H1 (cell line): ENCODE measurements around the gene ITGA3. TPM values are rescaled to one million over a fixed set of nuclear protein-coding genes. Genes with fewer than 3 reads are reported as not detected.

Experiments used
- CTCF ChIA-PET: fragments of 300-600 bp; sonication (Branson Sonifier 250); formaldehyde crosslinking; loops from one replicate; lab custom pipeline; 2021; ENCODE audit not compliant: partially characterized antibody; lab: Charles Lee
- POLR2A ChIA-PET: fragments of 300-600 bp; sonication (Branson Sonifier 250); formaldehyde crosslinking; loops from one replicate; lab custom pipeline; 2021; ENCODE audit warnings: inconsistent platforms; ENCODE audit not compliant: partially characterized antibody; lab: Charles Lee
- DNase-seq, 2 experiments: peaks; one replicate each; pipeline versions ENCODE4 v3.0.0 to v3.0.0-alpha.2; 2010 to 2022; ENCODE audit warnings: low spot score in 2 of 2, low read depth in 1 of 2, mixed read lengths in 1 of 2
- FAIRE-seq: peaks from 2 replicates; lab custom pipeline; 2011; peaks lifted over from hg19 to GRCh38; lab: Jason Lieb, UNC
- H2AFZ ChIP-seq: 2 replicates; pipeline ENCODE4 v1.8.1; 2012; ENCODE audit warnings: low read length, inconsistent platforms
- H2AK5ac ChIP-seq: 2 replicates; pipeline ENCODE4 v1.6.1; 2013; ENCODE audit warnings: low read depth, low read length
- H2BK120ac ChIP-seq: replicated peaks from 2 replicates; pipeline ENCODE3; 2013; ENCODE audit warnings: low read depth, low read length, inconsistent platforms
- H2BK12ac ChIP-seq: 2 replicates; pipeline ENCODE4 v1.6.1; 2013; ENCODE audit warnings: low read depth, low read length
- H2BK15ac ChIP-seq: 2 replicates; pipeline ENCODE4 v1.6.1; 2013; ENCODE audit warnings: low read length
- H2BK20ac ChIP-seq: 2 replicates; pipeline ENCODE4 v1.6.1; 2013; ENCODE audit warnings: low read length
- H2BK5ac ChIP-seq: 2 replicates; pipeline ENCODE4 v1.6.1; 2013; ENCODE audit warnings: low read depth, low read length
- H3K14ac ChIP-seq: 2 replicates; pipeline ENCODE4 v1.6.1; 2013; ENCODE audit warnings: inconsistent platforms; ENCODE audit not compliant: insufficient read length
- H3K18ac ChIP-seq: 2 replicates; pipeline ENCODE4 v1.6.1; 2013; ENCODE audit warnings: low read length; ENCODE audit errors: extremely low read depth
- H3K23ac ChIP-seq: 2 replicates; pipeline ENCODE4 v1.6.1; 2013; ENCODE audit warnings: inconsistent platforms; ENCODE audit not compliant: insufficient read length
- H3K23me2 ChIP-seq: 2 replicates; pipeline ENCODE4 v1.6.1; 2013; ENCODE audit warnings: low read depth, low read length
- H3K27ac ChIP-seq: 2 replicates; pipeline ENCODE4 v1.6.1; 2011; ENCODE audit warnings: low read depth, low read length, inconsistent platforms
- H3K27me3 ChIP-seq, 4 experiments: replicated peaks in 1 of 4; 1 replicate in 1 of 4; 2 replicates in 3 of 4; pipeline versions ENCODE4 v1.6.1 to v1.8.1; 2011 to 2013; ENCODE audit warnings: low read length in 3 of 4, mild to moderate bottlenecking in 3 of 4, inconsistent platforms in 2 of 4, mixed read lengths in 2 of 4, moderate library complexity in 1 of 4; ENCODE audit not compliant: control insufficient read depth in 3 of 4, insufficient read depth in 3 of 4; ENCODE audit errors: extremely low read depth in 1 of 4
- H3K36me3 ChIP-seq, 4 experiments: 2 replicates each; pipeline versions ENCODE4 v1.6.1 to v1.8.1; 2011 to 2013; ENCODE audit warnings: mild to moderate bottlenecking in 4 of 4, low read length in 3 of 4, moderate library complexity in 2 of 4, control low read depth in 1 of 4, inconsistent platforms in 1 of 4; ENCODE audit not compliant: insufficient read depth in 4 of 4, control insufficient read depth in 2 of 4
- H3K4ac ChIP-seq: replicated peaks from 2 replicates; pipeline ENCODE3; 2013; ENCODE audit warnings: low read length, low read depth, mixed read lengths, inconsistent platforms; ENCODE audit not compliant: insufficient read length
- H3K4me1 ChIP-seq, 4 experiments: replicated peaks in 1 of 4; 1 replicate in 1 of 4; 2 replicates in 3 of 4; pipeline versions ENCODE4 v1.6.1 to v1.8.1; 2011 to 2013; ENCODE audit warnings: low read length in 3 of 4, inconsistent platforms in 2 of 4, mixed read lengths in 1 of 4; ENCODE audit not compliant: insufficient read depth in 4 of 4, control insufficient read depth in 3 of 4
- H3K4me2 ChIP-seq, 2 experiments: 2 replicates each; pipeline versions ENCODE4 v1.6.1 to v1.8.1; 2011 to 2013; ENCODE audit warnings: low read depth in 2 of 2, low read length in 2 of 2, control low read depth in 1 of 2, inconsistent platforms in 1 of 2, mild to moderate bottlenecking in 1 of 2; ENCODE audit not compliant: insufficient read depth in 1 of 2
- H3K4me3 ChIP-seq, 4 experiments: fragments of 200-600, 300-600 bp in 1 of 4; sonication (generic), shearing (Covaris generic), sonication (Bioruptor Twin) in 1 of 4; 2 replicates each; pipeline versions ENCODE4 v1.5.1 to v1.8.1; 2011 to 2016; ENCODE audit warnings: low read length in 4 of 4, low read depth in 3 of 4, control low read depth in 2 of 4, inconsistent platforms in 2 of 4, mild to moderate bottlenecking in 2 of 4, mixed read lengths in 1 of 4, moderate library complexity in 1 of 4; ENCODE audit not compliant: insufficient read depth in 2 of 4; ENCODE audit errors: extremely low read depth in 1 of 4
- H3K56ac ChIP-seq: replicated peaks from 2 replicates; pipeline ENCODE3; 2013; ENCODE audit warnings: low read depth, mild to moderate bottlenecking, mixed read lengths, low read length, inconsistent platforms; ENCODE audit not compliant: insufficient read length
- H3K79me1 ChIP-seq: 2 replicates; pipeline ENCODE4 v1.6.1; 2013; ENCODE audit warnings: low read depth, low read length, control low read depth
- H3K79me2 ChIP-seq, 2 experiments: 2 replicates each; pipeline versions ENCODE4 v1.6.1 to v1.8.1; 2012 to 2013; ENCODE audit warnings: low read length in 2 of 2, mild to moderate bottlenecking in 2 of 2, inconsistent platforms in 1 of 2; ENCODE audit not compliant: insufficient read depth in 2 of 2, control insufficient read depth in 1 of 2
- H3K9ac ChIP-seq, 4 experiments: replicated peaks in 1 of 4; 1 replicate in 1 of 4; 2 replicates in 3 of 4; pipeline versions ENCODE4 v1.6.1 to v1.8.1; 2011 to 2013; ENCODE audit warnings: low read depth in 3 of 4, low read length in 3 of 4, control low read depth in 2 of 4, mild to moderate bottlenecking in 2 of 4, moderate library complexity in 2 of 4, inconsistent platforms in 1 of 4; ENCODE audit errors: extremely low read depth in 1 of 4
- H3K9me3 ChIP-seq, 2 experiments: 2 replicates each; pipeline versions ENCODE4 v1.6.1 to v1.8.1; 2012 to 2013; ENCODE audit warnings: mild to moderate bottlenecking in 2 of 2, moderate library complexity in 2 of 2, control low read depth in 1 of 2, inconsistent platforms in 1 of 2, low read depth in 1 of 2, low read length in 1 of 2, mixed read lengths in 1 of 2; ENCODE audit not compliant: insufficient read depth in 2 of 2
- H4K20me1 ChIP-seq, 2 experiments: replicated peaks in 1 of 2; 2 replicates each; pipeline versions ENCODE3 to v1.8.1; 2011 to 2013; ENCODE audit warnings: inconsistent platforms in 2 of 2, low read length in 2 of 2, mild to moderate bottlenecking in 1 of 2; ENCODE audit not compliant: insufficient read depth in 2 of 2, control insufficient read depth in 1 of 2
- H4K5ac ChIP-seq: 2 replicates; pipeline ENCODE4 v1.6.1; 2013; ENCODE audit warnings: low read length, low read depth, mixed read lengths, inconsistent platforms; ENCODE audit not compliant: insufficient read length
- H4K8ac ChIP-seq: 2 replicates; pipeline ENCODE4 v1.8.0; 2013; ENCODE audit warnings: mild to moderate bottlenecking, moderate library complexity, low read length, inconsistent platforms; ENCODE audit not compliant: insufficient read depth; ENCODE audit errors: extremely low read depth
- H4K91ac ChIP-seq: replicated peaks from 2 replicates; pipeline ENCODE3; 2013; ENCODE audit warnings: low read length, mixed read lengths, inconsistent platforms; ENCODE audit not compliant: insufficient read length
- BACH1 ChIP-seq: IDR thresholded peaks from 2 replicates; pipeline ENCODE4 v1.6.1; 2012; ENCODE audit warnings: low read length, improper control_type of control experiment
- CREB1 ChIP-seq: IDR thresholded peaks from 2 replicates; pipeline ENCODE4 v1.6.1; 2012; ENCODE audit warnings: inconsistent platforms
- EP300 ChIP-seq, 2 experiments: IDR thresholded peaks; 1 replicate in 1 of 2; 2 replicates in 1 of 2; pipeline ENCODE4 v1.6.1; 2011 to 2012; ENCODE audit warnings: low read depth in 2 of 2, low read length in 2 of 2, mild to moderate bottlenecking in 2 of 2, borderline replicate concordance in 1 of 2, inconsistent platforms in 1 of 2, moderate library complexity in 1 of 2
- KDM4A ChIP-seq: IDR thresholded peaks from one replicate; pipeline ENCODE4 v1.7.1; 2012; ENCODE audit warnings: low read depth, mild to moderate bottlenecking, moderate library complexity, low read length, inconsistent platforms; ENCODE audit not compliant: severe bottlenecking
- NANOG ChIP-seq: IDR thresholded peaks from 2 replicates; pipeline ENCODE4 v1.6.1; 2011; ENCODE audit warnings: low read length, low read depth, mild to moderate bottlenecking, inconsistent platforms; ENCODE audit not compliant: insufficient read depth, poor library complexity, severe bottlenecking
- TAF1 ChIP-seq: IDR thresholded peaks from 2 replicates; pipeline ENCODE4 v1.6.1; 2011; ENCODE audit warnings: mild to moderate bottlenecking, low read depth, low read length
- TAF7 ChIP-seq: optimal IDR thresholded peaks from 2 replicates; pipeline ENCODE3; 2011; ENCODE audit warnings: low read depth, mild to moderate bottlenecking, inconsistent platforms, low read length, moderate library complexity, borderline replicate concordance
- WGBS, 2 experiments: shearing (Covaris generic) in 1 of 2; methylation state at CpG; one replicate each; pipeline versions ENCODE4 v1.1.6 to v1.1.7; 2013 to 2015; ENCODE audit warnings: low lambda C conversion rate in 2 of 2, mixed read lengths in 2 of 2, inconsistent platforms in 1 of 2, low coverage in 1 of 2, missing lambda C conversion rate in 1 of 2; ENCODE audit not compliant: insufficient replicate concordance in 2 of 2, insufficient coverage in 1 of 2, insufficient read length in 1 of 2; ENCODE audit errors: extremely low coverage in 1 of 2, missing lambda C conversion rate in 1 of 2; 5-methylcytosine and 5-hydroxymethylcytosine counted together
- polyA plus RNA-seq, 7 experiments: library from polyadenylated mRNA; depleted of rRNA in 3 of 7; stranded (reverse) in 5 of 7; unstranded in 2 of 7; fragments of >200 nt in 5 of 7; fragments of 200-250 nt in 2 of 7; gene quantifications; 1 replicate in 5 of 7; 2 replicates in 1 of 7; 4 replicates in 1 of 7; pipeline versions ENCODE4 v1.2.1 to v1.2.3, GENCODE V29; 2011 to 2013; ENCODE audit warnings: missing spikeins in 2 of 7, mixed read lengths in 2 of 7
- total RNA-seq: library from RNA; stranded (reverse); fragmentation: NEBNext Ultra II Directional; extraction: Animal tissue kit (Norgen Biotek cat#: 25700); gene quantifications from 2 replicates; pipeline ENCODE4 v1.2.1, GENCODE V29; 2021
- TF ChIP-seq, protein P1 (sequence below): IDR thresholded peaks from 2 replicates; pipeline ENCODE4 v1.6.1; 2011; ENCODE audit warnings: low read length, improper control_type of control experiment
- TF ChIP-seq, protein P2 (sequence below): IDR thresholded peaks from 2 replicates; pipeline ENCODE4 v1.6.1; 2011; ENCODE audit warnings: low read depth, mild to moderate bottlenecking, low read length; ENCODE audit not compliant: insufficient read depth
- TF ChIP-seq, protein P3 (sequence below): IDR thresholded peaks from 2 replicates; pipeline ENCODE4 v1.6.1; 2012; ENCODE audit warnings: low read length, inconsistent platforms

Gene ITGA3
- total and polyA plus RNA-seq, 2 of the 8 experiments (the other 6 are each of a cell fraction or from before 2014, with no cell fraction given) = 24.0 to 24.2 TPM

DNA sequence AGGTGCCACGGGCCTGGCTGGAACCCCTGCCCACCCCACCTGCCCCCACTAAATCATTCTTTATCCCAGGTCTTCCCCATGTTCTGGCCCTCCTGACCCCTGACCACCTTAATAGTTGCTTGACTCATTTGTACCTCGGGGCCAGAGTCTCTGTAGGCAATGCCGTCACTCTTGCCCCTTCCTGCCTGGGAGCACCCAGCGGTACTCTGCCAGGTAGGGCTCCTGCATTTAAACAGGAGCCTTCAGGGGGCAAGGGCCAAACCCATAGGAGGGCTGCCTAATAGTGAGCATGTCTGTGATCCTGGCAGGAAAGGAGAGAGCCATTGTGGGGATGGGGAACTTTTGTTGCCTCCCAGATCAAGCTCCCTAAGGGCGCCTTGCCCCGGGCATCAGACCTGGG, 8.8 kb upstream of the ITGA3 start:
- no peak overlapping the region for H2BK120ac ChIP-seq
- H3K4ac ChIP-seq = no peak overlapping the region
- CTCF ChIA-PET = interaction anchor here (0.8 to 1.5 kb wide), 7 partner anchors 9 to 47 kb away, joined by 3 to 11 read pairs (median 4); partner anchors contain the start of gene ITGA3
- H3K56ac ChIP-seq = no peak overlapping the region
- no peak overlapping the region for H3K14ac ChIP-seq
- H2BK12ac ChIP-seq = no peak overlapping the region
- DNase-seq (no peak), FAIRE-seq (no peak)
- no peaks in the 10 kb centered on the region for H4K20me1 ChIP-seq
- H3K27me3 ChIP-seq = no peaks in the 10 kb centered on the region
- H3K23ac ChIP-seq = no peak overlapping the region
- no peaks in the 10 kb centered on the region for H3K36me3 ChIP-seq
- H2BK5ac ChIP-seq = no peak overlapping the region
- 0 out of 2 replicates have a peak overlapping the region, but pooled peaks have one; percentile 49 for H2BK20ac ChIP-seq
- peak overlapping the region; percentile 61; the same call in 1 of the 2 replicates for H2AFZ ChIP-seq
- no peak overlapping the region for H4K91ac ChIP-seq
- H4K8ac ChIP-seq = no peak overlapping the region; the same call in 1 of the 2 replicates
- H3K4me2 ChIP-seq = no peak overlapping the region
- H2AK5ac ChIP-seq = no peak overlapping the region
- H4K5ac ChIP-seq = no peak overlapping the region
- H3K79me1 ChIP-seq = no peaks in the 10 kb centered on the region
- no peaks in the 10 kb centered on the region for H3K9me3 ChIP-seq
- H3K9ac ChIP-seq = no peak overlapping the region
- H3K18ac ChIP-seq = peak overlapping the region; percentile 21; the same call in 1 of the 2 replicates
- H2BK15ac ChIP-seq = no peak overlapping the region
- H3K23me2 ChIP-seq = no peaks in the 10 kb centered on the region
- no peak overlapping the region for H3K4me3 ChIP-seq
- WGBS, 2 experiments = 81% methylated on average over 6 of the region's 6 CpGs; no CpG with 5 or more reads in 1 of the 2 experiments
- H3K79me2 ChIP-seq = no peaks in the 10 kb centered on the region
- H3K4me1 ChIP-seq = peaks cover 1 to 18% (median 12%) of the 10 kb centered on the region in 4 experiments
- POLR2A ChIA-PET = interaction anchor here (0.8 to 1.5 kb wide), 2 partner anchors 8 to 19 kb away, joined by 3 to 8 read pairs; partner anchors contain the start of gene ITGA3
- no peak overlapping the region for H3K27ac ChIP-seq
- TF ChIP-seq TAF7 = no peak
- TF ChIP-seq KDM4A = no peak
- TF ChIP-seq, protein P1, sequence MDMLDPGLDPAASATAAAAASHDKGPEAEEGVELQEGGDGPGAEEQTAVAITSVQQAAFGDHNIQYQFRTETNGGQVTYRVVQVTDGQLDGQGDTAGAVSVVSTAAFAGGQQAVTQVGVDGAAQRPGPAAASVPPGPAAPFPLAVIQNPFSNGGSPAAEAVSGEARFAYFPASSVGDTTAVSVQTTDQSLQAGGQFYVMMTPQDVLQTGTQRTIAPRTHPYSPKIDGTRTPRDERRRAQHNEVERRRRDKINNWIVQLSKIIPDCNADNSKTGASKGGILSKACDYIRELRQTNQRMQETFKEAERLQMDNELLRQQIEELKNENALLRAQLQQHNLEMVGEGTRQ = no peak
- TF ChIP-seq, protein P2, sequence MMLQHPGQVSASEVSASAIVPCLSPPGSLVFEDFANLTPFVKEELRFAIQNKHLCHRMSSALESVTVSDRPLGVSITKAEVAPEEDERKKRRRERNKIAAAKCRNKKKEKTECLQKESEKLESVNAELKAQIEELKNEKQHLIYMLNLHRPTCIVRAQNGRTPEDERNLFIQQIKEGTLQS = no peak
- no peak for TF ChIP-seq EP300 (IDR thresholded peaks at IDR 0.05; ENCODE audit: borderline replicate concordance in 1 of 2, low read depth in 2 of 2, low read length in 2 of 2)
- TF ChIP-seq CREB1 = no peak
- no peak for TF ChIP-seq NANOG
- TF ChIP-seq BACH1 = no peak
- no peak for TF ChIP-seq TAF1
- TF ChIP-seq, protein P3, sequence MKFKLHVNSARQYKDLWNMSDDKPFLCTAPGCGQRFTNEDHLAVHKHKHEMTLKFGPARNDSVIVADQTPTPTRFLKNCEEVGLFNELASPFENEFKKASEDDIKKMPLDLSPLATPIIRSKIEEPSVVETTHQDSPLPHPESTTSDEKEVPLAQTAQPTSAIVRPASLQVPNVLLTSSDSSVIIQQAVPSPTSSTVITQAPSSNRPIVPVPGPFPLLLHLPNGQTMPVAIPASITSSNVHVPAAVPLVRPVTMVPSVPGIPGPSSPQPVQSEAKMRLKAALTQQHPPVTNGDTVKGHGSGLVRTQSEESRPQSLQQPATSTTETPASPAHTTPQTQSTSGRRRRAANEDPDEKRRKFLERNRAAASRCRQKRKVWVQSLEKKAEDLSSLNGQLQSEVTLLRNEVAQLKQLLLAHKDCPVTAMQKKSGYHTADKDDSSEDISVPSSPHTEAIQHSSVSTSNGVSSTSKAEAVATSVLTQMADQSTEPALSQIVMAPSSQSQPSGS = no peak
